GM21619 (cell line): Measurements from ENCODE around the gene SPI1.

Source experiments
- ATAC-seq: cut with Tn5 transposase; IDR thresholded peaks from one replicate; pipeline ENCODE4 v1.9.1; 2021; ENCODE audit not compliant: unreplicated experiment

Gene SPI1

DNA sequence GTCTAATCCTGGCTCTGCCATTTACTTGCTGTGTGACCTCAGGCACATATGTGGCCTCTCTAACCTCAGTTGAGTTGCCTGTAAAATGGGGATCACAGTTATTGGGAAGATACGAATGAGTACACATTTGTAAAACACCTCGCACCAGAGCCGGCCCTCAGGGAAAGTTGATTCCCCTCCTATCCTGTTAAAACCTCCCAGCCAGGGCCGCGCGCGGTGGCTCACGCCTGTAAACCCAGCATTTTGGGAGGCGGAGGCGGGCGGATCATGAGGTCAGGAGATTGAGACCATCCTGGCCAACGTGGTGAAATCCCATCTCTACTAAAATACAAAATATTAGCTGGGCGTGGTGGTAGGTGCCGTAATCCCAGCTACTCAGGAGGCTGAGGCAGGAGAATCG is 18.0 kb downstream of the SPI1 start:
- no peak for ATAC-seq

- ATAC-seq, result no peak
Measured at GRCh38 chr11:47359586-47359985, 18.8 kb downstream of the SPI1 start.

DNA sequence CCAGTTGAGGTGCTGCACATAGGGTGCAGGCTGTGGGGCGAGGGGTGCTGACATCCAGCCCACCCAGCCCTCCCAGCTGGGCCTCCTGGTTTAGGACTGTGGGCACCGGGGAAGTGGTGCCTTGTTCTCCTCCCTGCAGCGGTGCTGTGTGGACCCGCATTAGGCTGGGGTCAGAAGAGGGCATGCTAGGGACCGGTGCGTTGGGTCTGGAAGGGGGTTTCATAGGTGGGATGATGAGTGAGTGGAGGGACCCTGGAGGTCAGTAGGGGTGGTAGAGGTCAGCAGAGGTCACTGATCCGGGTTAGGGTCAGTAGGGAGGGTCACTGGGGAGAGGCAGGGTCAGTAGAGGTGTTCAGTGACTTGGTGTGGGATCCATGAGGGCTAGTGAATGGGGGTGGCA is 19.2 kb downstream of the SPI1 start:
- ATAC-seq, result no peak

GRCh38 chr11:47358731-47359051 is 19.7 kb downstream of the SPI1 start:
- ATAC-seq, result no peak

DNA sequence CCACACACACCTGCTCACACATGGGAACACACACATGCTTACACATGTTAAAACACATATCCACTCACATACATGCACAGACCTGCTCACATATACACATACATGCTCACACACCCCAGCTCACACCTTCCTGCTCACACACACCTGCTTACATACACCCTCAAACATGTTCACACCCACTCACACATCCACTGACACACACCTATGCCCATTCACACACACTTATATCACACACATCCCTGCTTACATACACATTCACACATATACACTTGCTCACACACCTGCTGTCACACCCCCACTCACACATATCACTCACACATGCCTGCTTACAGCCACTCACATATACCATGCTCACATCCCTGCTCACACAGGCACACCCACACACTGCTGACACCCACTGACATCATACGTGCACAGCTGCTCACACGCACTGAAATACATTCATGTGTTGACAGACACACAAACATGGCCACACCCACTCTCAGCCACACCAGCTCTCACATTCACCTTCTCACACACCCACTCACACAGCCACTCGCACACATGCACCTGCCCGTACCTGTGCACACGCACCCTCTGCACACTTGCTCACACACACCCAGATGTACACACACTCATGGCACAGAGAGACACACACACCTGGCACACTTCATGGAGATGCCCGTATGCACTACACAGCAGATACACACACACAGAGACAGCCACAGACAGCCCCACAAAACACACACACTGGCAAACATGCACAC is 20.2 kb downstream of the SPI1 start:
- no peak for ATAC-seq

- no peak for ATAC-seq
Measured at GRCh38 chr11:47356998-47357329, 21.4 kb downstream of the SPI1 start.

GRCh38 chr11:47356129-47356997 is 22.0 kb downstream of the SPI1 start:
- no peak for ATAC-seq

- no peak for ATAC-seq
Measured at GRCh38 chr11:47355283-47356128, 22.8 kb downstream of the SPI1 start.

DNA sequence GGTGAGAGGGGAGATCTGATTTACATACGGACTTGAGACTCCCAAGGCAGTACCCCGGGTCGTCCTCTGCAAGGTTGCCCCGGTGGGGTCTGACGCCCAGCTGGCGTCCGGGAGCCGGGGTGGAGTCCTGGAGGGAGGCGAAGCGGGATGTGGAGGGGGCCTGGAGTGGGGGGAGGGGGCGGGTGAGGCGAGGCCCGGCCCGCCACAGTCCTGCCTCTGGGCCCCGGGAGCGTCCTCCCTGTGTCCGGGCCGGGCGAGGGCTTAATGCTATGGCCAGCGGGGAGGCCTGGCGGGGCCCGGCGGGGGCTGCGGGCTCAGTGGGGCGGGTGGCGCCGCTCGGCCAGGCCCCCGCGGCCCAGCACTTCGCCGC is 23.4 kb downstream of the SPI1 start:
- ATAC-seq, result no peak

GRCh38 chr11:47353978-47354774 is 24.2 kb downstream of the SPI1 start:
- ATAC-seq, result no peak

GRCh38 chr11:47352556-47352955 is 25.8 kb downstream of the SPI1 start, which contains the start of gene MYBPC3:
Gene MYBPC3, minus strand, starts transcription at chr11:47352702. Its CDS starts 55 bp downstream, at chr11:47352647.
- no peak for ATAC-seq

DNA sequence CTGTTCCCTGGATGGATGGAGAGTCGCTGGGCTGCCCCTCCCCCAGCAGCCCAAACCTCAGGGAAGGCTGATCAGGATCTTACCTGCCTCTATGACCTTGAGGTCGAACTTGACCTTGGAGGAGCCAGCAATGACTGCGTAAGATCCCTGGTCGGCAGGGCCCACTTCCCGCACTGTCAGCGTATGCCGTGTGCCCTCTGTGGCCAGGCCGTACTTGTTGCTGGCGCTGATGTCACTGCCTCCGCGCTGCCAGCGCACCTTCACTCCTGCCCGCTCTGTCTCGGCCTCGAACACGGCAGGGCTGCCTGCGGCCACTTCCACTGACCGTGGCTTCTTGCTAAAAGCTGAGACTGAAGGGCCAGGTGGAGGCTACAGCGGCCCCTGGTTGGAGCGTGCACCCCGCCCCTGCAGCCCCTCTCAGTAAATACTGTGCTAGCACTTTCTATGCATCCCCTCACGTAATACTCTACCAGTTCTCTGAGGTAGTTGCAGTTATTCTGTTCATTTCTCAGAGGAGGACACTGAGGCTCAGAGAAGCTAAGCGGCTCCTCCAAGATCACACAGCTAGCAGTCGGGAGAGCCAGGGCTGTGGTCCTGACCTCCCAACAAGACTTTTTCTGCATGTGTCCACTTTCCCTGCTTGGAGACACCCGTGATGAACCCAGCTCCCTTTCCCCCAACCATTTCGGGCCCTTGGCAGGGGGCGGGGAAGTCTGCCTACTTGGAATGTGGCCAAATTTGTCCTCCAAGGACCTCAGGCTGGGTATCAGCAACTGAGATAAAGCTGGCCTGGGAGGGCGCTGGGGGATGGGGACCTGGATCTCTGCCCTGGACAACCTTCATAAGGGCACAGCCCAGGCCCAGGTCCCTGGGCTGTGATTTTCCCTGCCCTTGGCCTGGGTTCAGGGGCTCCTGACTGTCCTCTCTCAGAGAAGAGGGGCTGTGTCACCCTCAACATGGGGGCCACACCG is 26.9 kb downstream of the SPI1 start:
- ATAC-seq, result no peak

GRCh38 chr11:47350315-47350714 is 28.0 kb downstream of the SPI1 start:
- no peak for ATAC-seq

- no peak for ATAC-seq
Measured at GRCh38 chr11:47349521-47350095, 28.7 kb downstream of the SPI1 start.

DNA sequence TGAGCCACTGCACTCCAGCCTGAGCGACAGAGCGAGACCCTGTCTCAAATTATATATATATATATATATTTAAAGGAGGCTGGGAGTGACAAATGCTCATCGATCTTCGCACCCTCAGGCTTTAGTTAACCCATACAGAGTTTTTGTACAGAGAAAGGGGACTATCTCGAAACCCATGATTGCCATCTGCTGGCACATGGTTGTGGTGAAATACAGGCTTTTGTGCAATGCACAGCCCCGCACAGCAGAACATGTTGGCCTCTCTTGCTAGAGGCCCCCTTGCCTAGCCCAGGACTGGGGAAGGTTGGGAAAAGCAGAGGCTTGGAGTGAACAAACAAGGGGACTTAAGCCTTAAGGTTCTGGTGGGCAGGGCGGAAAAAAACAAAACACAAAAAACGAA is 29.5 kb downstream of the SPI1 start:
- ATAC-seq, result no peak

DNA sequence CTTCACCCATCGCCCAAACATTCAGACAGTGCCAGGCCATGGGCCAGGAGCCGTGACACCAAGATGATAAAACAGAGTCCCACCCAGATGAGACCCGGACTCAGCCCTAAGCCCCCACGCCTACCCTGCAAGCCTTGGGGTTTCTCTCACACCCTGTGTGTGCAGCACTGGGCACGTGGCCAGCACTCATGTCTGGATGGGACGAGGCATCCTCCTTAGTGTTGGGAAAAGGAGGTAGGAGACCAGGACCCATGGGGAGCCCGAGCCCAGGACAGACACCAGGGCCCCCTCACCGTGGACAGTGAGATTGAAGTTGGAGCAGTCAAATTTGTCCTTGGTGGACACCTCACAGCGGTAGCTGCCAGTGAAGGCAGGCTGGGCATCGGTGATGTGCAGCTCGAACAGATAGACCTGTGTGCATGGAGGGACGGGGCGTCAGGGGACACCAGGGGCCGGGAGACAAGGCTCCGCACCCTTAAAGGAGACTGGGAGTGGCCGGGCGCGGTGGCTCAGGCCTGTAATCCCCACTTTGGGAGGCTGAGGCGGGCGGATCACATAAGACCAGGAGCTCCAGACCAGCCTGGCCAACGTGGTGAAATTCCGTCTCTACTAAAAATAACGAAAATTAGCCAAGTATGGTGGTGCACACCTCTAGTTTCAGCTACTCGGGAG is 30.1 kb downstream of the SPI1 start:
- ATAC-seq, result no peak

- ATAC-seq, result no peak
Measured at GRCh38 chr11:47347137-47347536, 31.2 kb downstream of the SPI1 start.

- no peak for ATAC-seq
Measured at GRCh38 chr11:47345890-47346563, 32.3 kb downstream of the SPI1 start.
